Activated naive CD8-positive, alpha-beta T cell treated with anti-CD3 and anti-CD28 coated beads, Interleukin-2, amount 50 U/mL, for 16 hours (primary cell): Measurements from ENCODE around the gene SSC5D.
"Not testable (repeated sequence)": the region's sequence is repeated elsewhere in the genome, so short reads cannot be mapped to it uniquely, and the experiment has no call there.

Experiments used
- DNase-seq: peaks from one replicate; pipeline ENCODE4 v3.0.0-alpha.2; 2020; ENCODE audit warnings: low read depth, low spot score

Gene SSC5D

DNA sequence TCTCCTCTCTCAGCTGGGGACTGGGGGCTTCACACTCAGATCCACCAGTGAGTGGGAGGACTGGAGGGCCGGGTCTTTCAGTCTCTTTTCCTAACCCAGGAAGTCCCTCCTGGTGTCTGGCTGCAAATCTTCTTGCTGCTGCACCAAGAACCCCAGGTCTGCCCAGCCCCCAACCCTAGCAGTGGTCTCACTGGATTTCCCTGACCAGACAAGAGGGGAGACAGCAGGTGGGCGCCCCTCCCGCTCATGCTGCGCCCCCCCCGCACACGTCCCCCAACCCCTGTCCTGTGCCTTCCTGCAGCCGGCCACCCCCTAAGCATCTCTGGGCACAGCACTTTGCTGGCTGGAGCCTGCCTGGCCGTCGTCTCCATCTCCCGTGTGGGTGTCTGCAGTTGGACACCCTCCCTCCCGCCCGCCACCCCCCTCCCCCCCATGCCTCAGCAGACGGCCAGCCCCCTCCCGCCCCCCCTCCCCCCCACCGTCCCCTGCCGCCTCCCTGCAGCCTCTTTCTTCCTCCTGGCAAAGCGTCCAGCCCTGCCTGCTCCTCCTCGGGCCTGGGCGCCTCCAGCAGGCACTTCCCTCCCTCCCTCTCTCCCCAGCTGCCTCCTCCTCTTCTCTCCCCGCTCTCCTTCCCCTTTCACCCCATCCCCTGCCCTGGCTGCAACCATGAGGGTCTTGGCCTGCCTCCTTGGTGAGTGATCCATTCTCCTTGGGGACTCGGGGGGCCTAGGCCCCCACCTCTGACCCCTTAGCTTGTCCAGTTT lies at the start of gene SSC5D:
Gene SSC5D (plus strand): TSS at position 513 of the 764 bp plus-strand sequence. CDS start 154 bp downstream, at position 667.
- DNase-seq, result no peak

DNA sequence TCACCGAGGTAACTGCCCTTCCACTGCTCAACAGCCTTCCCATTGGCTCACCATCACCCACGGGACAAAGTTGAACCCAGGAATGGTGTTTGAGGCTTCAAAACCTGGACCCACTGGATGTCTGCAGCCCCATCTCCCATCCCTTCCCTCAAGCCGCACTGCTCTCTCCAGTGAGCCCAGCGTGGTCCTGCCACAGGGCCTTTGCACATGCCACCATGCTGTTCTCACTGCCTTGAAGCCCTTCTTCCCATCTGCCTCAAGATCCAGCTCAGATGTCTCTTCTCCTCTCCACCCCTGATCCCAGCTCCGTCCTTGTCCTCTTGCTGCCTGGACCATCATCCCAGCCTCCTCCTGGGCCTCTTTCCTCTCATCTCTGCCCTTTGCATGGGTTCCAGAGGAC lies 49.2 kb upstream of the SSC5D start:
- no peak for DNase-seq

DNA sequence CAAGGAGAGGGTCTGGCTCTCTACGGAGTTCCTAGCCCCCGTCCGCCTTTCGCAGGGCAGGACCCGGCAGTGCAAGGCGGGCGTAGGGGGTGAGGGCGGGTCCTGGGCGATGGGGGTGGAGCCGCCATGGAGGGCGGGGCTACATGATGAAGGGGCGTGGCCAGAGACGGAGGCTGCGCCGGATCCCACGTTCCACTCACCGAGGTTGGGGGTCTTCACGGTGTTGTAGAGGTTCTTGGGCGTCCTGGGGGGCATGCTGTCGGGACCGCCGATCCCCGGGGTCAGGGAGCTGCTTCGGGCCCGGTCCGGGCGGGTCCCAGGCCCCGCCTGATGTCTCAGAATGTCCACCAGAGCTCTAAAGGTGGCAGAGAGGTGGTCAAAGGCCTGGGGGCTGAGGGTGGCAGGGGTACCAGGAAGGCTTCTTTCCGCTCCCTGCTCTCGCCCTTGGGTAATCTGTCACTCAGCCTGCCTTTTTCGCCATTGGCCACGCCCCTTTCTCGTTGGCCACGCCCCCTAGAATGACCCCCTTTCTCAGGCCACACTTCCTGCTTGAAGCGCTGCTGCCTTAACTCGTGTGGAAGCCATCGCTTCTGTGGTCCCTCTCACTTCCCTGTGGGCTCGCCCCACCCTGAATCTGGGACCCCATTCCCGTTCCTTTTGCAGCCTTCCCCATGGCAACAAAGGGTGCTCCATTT lies 47.7 kb upstream of the SSC5D start:
- DNase-seq, result no peak

DNA sequence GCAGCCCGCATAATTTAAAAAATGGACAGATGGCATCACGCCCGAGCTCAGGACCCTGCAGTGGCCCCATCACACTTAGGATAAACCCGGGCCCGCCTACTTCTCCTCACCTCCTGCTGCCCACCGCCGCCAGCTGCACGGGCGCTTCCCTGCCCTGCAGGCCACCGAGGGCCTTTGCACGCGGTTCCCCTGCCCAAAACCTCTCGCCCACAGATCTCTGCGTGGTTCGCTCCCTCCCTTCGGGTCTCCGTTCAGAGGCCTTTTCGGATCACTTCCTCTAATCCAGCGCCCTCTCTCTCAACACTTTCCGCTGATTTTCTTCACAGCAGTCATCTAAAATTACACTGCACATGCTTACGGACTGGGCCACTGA lies 46.9 kb upstream of the SSC5D start:
- DNase-seq, result no peak

DNA sequence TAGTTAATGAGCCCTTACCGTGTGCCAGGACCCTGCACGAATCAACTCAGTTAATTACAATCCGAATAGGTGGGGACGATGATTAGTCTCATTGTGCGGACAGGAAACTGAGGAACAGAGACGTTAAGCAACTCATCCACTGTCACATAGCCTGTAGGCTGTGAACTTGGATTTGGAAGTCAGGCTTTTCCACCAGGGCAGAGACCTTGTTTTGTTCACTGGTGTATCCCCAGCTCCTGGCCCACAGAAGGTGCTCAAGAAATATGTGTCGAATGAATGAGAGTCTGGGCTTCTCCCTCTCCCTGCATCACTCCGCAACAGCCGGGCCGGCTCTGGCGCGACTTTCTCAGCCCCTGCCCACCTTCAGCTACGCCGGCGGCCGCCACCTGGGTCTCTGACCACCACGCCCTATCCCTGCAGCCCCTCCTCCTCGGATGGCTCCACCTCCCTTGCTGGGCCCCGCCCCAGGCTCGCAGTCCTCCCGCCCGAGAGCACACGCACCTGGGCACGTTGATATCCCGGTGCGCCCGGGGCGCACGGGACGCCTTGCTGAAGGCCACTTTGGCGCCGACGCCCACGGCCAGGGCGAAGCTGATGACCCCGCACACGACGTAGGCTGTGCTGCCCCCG lies 46.4 kb upstream of the SSC5D start:
- DNase-seq, result no peak

DNA sequence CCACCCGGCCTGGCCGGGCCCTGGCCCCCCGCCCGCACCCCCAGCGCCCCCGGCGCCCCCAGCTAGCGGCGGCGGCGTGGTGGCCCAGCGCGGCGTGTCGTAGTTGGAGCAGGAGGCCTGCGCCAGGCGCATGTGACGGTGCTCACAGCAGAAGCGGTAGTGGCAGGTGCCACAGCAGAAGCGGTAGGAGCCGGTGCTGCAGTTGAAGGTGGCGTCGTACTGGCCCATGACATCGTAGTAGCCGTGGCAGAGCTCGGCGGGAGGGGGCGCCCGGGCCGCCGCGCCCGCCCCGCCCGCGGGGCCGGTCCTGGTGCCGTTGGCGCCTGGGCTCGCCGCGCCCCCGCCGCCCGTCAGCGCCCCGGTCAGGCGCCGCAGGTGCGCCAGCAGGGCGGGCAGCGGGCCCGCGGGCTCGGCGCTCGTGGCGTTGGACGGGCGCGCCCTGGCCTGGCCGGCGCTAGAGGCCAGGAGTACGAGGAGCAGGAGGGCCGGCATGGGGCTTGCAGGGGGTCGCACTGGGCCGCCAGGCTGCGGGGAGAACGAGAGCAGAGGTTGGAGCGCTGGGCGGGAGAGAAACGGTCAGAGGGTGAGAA lies 45.8 kb upstream of the SSC5D start:
- no peak for DNase-seq

DNA sequence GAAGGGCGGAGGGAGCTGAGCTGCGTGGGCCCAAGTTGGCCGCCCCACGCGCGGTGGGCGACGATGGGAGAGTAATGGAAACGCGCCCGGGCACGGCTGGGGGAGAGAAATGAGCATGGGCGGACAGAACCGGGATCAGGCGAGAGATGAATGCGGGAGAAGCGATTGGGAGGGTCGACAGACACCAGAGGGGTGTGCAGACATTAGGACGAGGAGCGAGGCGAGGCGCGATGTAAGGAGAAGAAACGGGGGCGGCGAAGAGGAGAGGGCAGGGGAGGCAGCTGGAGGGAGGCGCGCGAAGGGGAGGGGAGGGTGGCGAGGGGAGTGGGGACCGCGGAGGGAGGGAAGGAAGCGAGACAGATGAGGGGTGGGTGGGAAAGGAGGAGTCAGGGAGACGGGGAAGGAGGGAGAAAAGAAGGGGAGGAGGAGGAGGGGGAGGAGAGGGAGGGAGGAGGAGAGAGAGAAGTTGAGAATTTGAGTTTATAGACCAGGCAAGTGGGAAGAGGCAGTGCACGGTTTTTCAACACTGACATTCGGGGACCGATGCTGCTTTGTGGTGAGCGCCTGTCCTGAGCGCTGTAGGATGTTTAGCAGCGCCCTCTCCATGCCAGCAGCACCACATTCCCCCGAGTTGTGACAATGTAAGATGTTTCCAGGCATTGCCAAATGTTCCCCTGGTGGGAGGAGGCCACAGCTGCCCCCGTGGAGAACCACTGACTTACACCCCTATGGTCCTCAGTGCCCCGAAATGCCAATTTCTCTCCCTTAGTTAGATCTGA lies 45.0 kb upstream of the SSC5D start, which contains the start of gene SHISA7:
Gene SHISA7 (minus strand): TSS at position 256 of the 779 bp plus-strand sequence. CDS start 437 bp downstream, outside the sequence.
- no peak for DNase-seq

DNA sequence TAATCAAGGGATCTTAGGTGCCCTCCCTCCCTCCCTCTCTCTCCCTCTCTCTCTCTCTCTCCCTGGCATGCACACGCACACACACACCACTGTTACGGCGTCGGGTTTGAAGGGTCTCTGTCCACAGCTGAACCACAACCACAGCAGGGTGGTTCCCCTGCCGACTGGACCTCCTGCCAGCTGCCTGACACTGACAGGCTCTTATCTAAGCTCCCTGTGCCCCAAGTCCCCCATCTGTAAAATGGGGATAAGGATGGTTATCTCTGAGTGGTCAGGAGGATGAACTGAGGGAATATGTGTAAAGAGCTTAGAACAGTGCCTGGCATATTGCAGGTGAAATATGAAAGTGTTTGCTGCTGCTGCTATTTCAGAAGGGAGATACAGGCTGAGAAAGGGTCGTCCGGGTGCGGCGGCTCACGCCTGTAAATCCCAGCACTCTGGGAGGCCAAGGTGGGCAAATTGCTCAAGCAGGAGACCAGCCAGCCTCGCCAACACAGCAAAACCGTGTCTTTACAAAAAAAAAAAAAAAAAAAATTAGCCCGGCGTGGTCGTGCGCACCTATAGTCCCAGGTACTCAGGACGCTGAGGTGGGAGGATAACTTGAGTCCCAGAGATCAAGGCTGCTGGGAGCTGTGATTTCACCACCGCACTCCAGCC lies 44.3 kb upstream of the SSC5D start:
- DNase-seq, result no peak

DNA sequence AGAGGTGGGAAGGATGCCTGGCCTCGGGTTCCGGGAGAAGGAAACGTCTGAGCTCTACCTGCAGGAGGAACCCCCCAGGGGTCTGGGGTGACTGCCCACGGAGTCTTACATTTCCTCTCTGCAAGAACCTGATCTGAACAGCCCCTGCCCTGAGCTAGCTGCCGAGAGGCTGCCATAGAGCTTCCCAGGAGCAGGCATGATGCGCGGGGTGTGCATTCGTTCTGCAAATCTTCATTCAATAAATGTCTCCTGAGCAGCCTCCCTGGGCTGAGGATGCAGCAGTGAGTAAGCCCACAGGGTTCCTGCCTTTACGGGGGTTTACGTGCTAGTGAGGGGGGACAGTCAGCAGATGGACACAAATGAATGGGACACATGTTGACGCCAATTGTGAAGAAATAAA lies 43.6 kb upstream of the SSC5D start:
- no peak for DNase-seq

DNA sequence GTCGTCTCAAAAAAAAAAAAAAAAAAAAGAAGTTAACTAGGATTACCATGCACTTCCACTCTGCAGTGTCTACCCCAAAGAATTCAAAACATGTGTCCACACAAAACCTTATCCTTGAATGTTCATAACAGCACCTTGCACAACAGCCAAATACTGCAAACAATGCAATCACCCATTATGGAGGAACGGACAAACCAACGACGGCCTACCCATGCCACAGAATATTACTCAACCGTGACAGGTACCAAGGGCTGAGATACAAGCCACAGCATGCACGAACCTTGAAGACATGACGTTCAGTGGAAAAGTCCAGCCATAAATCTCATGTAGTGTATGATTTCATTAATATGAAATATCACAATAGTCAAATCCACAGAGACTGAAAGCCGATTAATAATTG lies 42.2 kb upstream of the SSC5D start:
- no peak for DNase-seq

DNA sequence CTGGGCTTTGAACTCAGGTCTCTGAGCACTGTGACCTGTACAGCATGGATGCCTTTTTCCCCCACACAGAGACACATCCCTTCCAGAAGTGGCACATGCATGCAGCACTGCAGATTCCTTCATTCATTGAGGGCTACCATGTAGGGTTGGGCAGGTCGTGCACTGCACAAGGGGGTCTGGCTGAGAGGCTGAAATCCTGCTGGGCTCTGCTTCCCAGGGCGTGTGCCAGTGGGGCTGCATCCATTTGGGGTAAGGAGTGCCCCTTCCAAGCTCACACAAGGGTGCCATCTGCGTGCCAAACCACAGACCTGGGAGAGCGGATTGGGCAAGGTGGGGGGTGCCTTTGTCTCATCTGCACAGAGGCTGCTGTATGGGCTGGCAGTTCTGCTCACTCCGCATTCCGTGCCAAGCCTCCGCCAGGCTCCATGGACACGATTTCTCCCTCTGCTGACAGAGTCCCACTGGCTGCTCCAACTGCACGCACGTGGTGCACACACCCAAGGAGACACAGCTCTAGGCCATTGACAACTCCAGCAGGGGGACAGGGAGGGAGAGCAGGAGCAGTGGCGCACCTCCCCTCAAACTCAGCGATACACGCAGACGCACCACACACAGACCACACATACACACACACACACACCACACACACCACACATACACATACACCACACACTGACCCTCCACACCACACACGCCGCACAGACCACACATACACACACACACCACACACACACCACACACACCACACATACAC lies 40.6 kb upstream of the SSC5D start:
- DNase-seq, result no peak

DNA sequence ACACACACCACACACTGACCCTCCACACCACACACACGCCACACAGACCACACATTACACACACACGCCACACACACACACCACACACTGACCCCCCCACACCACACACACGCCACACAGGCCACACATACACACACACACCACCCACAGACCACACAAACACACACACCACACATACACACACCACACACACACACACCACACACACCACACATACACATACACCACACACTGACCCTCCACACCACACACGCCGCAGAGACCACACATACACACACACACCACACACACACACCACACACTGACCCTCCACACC lies 40.1 kb upstream of the SSC5D start:
- DNase-seq, result not testable (repeated sequence)

DNA sequence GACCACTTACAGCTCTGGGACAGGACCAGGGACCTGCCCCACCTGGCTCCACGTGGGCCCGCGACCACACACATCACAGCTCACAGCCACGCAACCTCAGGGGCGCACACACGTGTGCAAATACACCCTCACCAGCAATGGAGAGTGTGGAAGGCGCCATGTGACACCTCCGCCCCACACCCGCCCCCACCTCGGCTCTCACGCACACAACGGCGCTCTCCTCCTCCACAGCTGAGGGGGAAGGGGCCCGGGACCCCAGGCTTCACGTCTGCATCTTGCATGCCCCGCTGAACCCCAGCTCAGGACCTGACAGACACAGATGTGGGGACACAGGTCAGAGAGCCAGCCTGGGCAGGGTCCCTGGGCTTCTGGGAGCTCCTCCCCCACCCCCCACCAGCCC lies 38.8 kb upstream of the SSC5D start:
- DNase-seq, result no peak

DNA sequence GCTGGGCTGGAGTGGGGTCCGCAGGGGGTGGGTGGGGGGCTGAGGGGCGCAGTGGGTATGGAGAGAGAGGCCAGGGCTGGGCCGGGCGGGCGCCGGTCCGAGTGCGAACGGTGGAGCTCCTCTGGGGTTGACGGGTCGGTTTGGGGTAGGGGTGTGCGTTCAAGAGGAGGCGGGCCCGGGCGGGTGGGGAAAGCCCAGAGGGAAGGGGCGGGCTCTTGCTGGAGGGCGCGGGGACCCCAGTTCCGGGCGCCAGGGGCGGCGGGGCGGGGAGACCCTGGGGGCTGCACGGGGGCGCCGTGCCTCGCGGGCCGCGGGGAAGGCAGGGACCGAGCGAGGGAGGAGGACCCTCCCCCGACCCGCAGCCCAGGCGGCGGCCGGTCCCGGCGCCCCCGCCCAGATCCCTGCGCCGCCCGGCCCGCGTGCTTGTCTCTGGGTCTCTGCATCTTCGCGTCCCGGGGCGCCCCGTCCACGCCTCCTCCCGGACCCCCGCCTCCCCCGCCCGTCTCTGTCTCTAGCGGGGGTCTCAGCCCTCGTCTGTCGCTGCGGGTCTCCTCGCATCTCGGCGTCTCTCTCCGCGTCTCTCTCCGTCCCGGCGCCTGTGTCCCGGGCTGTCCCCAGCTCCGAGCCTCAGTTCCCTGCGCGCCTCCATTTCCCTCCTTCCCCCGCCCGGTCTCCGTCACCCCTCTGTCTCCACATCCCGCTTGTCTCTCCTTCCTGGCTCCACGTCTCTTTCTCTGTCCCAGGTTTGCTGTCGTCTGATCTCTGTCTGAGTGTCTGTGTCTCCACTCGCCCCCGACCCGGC lies 36.9 kb upstream of the SSC5D start:
- DNase-seq, result no peak

DNA sequence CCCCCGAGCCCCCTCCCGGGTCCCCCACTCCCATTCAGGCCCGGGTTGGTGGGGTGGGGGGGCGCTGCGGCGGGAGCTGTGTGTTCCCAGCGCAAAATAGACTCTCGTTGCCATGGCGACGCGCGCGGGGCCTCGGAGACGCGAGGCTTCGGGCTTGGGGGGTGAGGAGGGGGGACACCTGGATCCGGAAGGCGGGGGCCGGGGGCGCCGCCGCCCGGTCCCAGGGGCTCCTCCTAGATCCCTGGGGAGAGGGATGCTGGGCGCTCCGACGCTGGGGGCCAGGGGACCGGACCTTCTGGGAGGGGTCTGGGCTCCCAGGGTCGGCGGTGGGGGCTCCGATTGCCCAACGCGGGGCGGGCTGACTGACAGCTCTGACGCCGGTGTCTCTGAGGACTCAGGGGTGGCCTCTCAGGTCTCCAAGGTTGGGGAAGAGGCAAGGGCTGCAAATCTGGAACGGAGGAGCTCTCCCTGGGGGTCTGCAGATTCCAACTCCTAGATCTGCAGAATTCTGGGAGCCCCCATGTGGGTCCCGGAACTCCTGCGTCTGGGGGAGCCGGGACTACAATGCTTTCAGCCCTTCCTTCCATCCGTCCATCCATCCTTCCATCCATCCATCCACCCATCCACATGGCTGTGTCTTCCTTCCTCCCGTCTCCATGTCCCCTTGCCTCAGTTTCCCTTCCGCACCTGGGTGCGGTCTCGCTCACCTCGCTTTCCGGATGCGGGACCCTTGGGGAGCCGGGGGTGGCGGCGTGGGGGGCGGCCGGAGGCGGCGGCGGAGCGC lies 36.1 kb upstream of the SSC5D start:
- DNase-seq, result no peak

DNA sequence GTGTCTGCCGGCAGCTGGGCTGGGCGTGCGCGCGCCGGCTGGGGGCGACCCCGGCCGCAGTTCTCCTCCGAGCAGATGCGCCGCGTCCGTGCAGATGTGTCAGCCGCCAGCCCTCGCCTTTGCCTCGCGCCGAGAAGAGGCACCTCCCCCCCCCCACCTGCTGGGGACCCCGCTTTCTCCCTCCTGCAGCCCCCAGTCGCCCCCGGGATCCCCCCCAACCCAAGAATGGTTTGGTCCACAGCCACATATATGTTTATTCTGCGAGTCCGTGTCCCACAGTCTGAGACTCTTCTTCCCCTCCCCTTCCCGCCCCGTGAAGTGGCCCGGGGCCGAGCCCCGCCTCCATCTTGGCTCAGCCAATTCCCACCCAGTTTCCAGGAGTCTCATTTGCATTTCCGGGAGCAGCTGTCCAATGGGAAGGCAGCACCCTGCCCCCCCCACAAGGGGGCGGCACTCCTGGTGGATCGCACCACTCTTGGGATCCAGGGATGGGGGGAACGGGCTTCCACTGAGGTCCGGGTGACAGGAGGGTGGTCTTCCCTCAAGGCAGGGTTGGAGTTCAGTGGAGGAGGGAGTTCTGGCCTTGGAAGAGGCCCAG lies 35.4 kb upstream of the SSC5D start:
- no peak for DNase-seq

DNA sequence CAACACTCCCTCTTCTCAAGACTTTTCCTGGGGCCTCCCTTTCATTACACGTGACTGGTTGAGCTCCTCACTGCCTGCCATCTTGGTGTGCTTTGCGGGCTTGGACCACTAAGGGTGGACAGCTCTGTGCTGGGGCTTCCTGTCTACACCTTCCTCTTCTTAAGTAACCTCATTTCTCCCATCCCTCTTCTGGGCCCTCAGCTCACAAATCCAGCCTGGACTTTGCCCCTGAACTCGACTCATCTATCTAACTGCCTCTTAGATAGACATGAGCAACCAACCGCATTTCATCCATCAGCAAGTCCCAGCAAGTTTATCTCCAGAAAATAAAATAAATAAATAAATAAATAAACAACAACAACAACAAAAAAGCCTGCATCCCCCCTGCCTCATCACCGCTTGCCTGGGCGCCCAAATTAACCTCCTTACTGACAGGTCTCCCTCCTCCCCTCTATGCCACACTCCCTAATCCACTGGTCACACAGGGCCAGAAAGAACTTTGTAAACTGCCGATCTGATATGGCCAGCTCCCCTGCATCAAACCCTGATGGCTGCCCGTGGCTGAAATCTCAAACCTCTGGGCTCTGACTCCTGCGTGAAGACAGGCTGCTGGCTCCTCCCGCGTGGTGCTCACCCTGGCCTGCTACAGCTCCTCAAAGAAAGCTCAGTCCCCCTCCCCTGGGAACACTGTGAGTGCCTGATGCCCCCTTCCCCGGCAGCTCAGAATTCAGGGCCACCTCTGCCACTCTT lies 34.5 kb upstream of the SSC5D start:
- no peak for DNase-seq

DNA sequence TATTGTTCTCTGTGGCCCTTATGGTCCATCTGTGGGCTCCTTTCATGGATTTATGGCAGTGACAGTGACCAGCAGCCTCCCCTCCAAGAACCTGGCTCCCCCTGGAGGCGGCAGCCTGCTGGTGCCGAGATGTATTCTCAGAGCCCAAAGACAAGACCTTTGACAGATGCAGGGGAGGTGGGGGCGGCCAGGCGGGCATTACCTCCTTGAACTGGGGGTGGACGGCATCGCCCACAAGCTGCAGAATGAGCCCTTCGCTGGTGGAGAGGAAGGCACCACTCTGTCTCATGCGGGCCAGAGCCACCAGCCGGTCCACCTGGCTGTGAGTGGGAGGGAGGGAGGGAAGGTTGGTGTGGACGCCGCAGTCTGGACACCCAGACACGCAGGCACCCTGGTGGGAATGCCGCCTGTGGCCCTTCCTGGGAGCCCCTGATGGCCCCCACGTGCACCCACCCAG lies 33.4 kb upstream of the SSC5D start:
- DNase-seq, result no peak
